ENCODE results near the gene HCRT.

DNA sequence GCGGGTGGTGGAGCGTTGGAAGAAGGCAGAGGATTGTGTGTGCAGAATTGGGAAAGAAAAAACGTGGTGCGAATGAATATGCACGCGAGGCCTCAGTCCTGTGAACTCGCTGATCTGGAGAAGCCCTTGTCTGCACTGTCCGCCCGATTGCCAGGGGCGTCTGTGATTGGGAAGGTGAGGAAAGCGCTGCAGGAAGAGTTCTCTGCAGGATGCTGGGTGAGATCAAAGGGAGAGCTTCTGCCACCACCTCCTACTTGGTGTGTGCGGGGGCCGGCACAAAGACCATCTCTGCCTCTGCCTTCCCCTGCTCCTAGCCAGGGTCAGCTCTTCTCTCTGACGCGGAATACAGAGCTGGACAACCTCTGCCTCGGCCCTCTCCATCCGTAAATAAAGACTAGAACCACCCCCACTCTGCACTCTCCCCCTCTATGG lies 29.6 kb downstream of the HCRT start:
- TF ChIP-seq, protein P1, sequence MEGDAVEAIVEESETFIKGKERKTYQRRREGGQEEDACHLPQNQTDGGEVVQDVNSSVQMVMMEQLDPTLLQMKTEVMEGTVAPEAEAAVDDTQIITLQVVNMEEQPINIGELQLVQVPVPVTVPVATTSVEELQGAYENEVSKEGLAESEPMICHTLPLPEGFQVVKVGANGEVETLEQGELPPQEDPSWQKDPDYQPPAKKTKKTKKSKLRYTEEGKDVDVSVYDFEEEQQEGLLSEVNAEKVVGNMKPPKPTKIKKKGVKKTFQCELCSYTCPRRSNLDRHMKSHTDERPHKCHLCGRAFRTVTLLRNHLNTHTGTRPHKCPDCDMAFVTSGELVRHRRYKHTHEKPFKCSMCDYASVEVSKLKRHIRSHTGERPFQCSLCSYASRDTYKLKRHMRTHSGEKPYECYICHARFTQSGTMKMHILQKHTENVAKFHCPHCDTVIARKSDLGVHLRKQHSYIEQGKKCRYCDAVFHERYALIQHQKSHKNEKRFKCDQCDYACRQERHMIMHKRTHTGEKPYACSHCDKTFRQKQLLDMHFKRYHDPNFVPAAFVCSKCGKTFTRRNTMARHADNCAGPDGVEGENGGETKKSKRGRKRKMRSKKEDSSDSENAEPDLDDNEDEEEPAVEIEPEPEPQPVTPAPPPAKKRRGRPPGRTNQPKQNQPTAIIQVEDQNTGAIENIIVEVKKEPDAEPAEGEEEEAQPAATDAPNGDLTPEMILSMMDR (IDR thresholded peaks at IDR 0.05; ENCODE audit: low read depth, low read length) = no peak
- TF ChIP-seq POLR2A (IDR thresholded peaks at IDR 0.05; ENCODE audit: extremely low read depth, insufficient read length) (no peak), MAX (IDR thresholded peaks at IDR 0.05; ENCODE audit: low read depth, low read length) (no peak)

Data from NB4 (cell line).